Hematopoietic multipotent progenitor cell treated with erythropoietin and hydrocortisone succinate and interleukin-3 and kit ligand, for 6 days (in vitro differentiated cells): ENCODE results near the gene SDR9C7.
"Not testable (repeated sequence)": the region's sequence is repeated elsewhere in the genome, so short reads cannot be mapped to it uniquely, and the experiment has no call there.

ENCODE experiments used
- DNase-seq: peaks from one replicate; pipeline ENCODE4 v3.0.0-alpha.2; 2015

Gene SDR9C7

DNA sequence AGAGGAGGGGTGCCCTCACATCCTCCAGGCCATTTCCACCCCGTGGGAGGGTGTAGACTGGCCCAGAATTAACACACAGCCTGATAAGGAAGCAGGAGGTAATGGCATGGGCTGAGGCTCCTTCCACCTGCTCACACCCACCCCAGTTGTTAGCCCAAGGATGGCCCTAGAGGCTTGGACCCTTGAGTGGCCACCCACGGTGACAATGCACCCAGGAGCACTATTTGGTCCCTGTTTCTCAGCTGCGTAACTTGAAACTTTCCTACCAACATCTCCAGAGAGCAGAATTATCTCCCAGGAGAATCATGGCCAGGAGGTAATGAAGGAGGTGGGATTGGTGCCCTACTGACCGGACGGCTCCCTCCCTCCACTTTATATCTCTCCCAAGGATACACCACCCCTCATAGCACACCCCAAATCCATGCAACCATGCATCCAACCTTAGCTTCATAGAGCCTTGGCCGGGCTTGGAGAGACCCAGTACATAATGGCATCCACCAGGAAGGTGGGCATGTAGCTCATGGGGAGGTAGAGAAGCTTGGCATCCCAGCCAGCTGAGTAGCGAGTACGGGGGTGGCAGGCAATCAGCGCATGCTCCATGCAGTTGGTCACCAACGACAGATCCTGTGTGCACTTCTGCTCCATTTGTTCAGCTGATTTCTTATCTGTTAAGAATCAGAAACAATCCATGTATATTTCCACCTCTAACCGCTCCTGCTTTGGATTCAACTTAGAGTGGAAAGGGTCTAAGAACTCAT, 17.6 kb upstream of the SDR9C7 start:
- no peak for DNase-seq

DNA sequence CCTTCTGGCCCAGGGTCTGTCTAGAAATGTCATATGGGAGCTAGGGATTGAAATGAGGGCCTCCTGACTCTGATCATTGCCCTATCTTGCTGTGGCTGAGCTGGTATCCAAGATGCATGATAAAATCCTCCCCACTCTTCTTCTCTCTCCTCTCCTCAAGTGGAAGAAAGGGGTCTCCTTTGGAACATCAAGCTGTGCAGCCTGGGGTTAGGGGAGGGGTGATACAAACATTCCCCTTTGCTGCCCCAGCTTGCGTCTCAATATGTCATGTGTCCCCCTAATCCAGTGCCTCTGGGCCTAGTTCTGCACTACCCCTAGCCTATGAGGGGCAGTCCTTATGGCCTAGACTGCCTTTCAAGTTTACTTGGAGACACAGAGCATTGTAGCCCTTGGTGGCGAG, 14.7 kb upstream of the SDR9C7 start:
- no peak for DNase-seq

DNA sequence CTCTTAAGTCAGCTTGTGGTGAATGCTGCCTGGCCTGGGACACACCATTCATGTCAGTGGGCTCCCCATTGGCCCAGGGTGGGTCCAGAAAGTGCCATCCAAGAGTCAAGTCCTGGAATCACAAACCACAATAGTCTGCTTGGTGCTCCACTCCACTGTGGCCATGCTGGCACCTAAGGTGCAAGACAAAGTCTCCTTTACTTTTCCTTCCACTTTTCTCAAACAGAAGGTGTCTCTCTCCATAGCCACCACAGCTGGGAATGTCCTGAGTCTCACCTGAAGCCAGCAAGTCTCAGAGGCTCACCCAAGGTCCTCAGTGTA, 14.2 kb upstream of the SDR9C7 start:
- no peak for DNase-seq

DNA sequence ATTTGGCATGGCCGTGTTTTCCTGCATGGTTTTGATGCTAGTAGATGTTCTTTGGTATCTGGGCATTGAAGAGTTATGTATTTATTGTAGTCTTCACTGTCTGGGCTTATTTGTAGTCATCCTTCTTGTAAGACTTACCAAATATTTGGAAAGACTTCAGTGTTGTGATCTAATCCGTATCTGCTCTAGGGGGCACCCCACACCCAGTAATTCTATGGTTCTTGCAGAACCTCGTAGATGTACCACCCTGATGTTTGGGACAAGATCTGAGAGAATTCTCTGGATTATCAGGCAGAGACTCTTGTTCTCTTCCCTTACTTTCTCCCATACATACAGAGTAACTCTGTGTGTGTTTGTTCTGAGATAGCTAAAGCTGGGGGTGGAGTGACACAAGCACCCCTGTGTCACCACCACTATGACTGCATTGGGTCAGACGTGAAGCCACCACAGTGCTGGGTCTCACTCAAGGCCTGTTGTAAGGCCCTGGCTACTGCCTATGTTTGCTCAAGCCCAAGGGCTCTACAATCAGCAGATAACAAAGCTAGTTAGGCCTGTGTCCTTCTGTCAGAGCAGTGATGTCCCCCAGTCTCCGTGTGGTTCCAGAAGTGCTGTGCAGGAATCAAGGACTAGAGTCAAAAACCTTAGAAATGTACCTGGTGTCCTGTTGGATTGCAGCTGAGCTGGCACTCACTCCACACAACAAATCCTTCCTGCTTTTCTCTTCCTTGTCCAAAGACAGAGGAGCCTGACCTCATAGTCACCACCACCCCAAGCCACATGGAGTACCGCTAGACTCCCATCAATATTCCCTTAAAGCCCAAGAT, 13.6 kb upstream of the SDR9C7 start:
- peak; percentile 40 for DNase-seq

DNA sequence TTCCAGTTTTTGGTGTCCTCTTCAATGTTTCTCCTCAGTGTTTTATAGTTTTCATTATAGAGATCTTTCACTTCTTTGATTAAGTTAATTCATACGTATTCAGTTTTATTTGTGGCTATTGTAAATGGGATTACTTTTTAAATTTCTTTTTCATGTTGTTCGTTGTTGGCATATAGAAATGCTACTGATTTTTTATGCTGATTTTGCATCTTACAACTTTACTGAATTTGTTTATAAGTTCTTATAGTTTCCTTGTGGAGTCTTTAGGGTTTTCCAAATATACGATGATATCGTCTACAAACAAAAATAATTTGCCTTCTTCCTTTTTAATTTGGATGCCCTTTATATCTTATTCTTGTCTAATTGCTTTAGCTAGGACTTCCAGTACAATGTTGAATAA, 9.7 kb upstream of the SDR9C7 start:
- DNase-seq: no peak

DNA sequence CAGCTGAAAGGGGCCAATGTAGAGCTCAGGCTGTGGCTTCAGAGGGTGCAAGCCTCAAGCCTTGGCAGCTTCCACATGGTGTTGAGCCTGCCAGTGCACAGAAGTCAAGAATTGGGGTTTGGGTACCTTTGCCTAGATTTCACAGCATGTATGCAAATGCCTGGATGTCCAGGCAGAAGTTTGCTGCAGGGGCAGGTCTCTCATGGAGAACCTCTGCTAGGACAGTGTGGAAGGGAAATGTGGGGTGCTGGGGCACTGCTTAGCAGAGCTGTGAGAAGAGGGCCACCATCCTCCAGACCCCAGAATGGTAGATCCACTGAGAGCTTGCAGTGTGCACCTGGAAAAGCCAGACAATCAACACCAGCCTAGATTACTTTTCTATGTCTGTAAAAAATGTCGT, 9.2 kb upstream of the SDR9C7 start:
- DNase-seq: not testable (repeated sequence)

DNA sequence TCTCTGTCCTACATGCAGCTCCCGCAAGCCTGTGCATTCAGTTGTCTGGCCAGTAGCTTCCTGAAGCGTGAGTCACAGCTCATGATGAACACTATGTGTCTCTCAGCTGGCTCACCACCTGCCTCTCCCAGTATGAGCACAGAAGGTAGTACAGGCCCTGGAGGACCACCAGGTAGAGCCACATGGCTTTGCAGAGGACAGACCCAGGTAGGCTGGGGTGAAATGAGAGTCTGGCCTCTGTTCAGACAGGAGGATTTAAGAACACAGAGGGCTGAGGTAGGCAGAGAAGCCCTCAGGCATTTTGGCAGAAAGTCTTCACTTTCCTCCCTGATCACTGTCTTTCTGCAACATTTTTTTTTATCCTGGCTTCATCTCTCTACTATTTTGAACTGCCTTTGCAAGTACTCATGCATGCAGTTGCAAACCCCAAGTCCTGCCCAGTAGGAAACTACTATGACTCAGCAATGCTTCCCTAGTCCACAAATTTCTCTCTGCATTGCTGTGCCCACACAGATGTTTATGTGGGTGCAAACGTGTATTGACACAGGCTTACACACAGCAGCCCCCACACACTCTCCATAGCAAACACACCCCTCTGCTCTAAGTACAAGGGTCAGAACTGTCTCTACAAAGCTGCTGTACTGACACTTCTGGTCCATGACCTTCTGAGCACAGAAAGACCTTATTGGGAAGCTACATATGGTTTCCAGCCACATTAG, 7.2 kb upstream of the SDR9C7 start:
- peak; percentile 72 for DNase-seq

DNA sequence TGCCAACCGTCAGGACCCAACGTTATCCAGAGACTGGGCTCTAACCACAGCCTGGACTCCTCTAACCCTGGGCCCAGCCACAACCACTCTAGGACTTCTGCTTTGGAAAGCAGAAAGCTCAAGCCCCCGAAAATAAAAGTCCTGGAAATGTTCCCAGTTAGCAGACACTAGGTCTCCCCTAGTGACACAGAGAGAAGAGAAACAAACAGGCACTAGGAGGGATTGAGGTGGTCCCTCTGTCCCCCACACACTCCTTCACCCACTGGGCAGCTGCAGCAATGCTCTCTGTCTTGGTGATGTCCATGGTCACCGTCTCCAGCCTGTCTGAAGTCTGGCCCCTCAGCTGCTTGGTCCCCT, 6.7 kb upstream of the SDR9C7 start:
- DNase-seq: not testable (repeated sequence)

DNA sequence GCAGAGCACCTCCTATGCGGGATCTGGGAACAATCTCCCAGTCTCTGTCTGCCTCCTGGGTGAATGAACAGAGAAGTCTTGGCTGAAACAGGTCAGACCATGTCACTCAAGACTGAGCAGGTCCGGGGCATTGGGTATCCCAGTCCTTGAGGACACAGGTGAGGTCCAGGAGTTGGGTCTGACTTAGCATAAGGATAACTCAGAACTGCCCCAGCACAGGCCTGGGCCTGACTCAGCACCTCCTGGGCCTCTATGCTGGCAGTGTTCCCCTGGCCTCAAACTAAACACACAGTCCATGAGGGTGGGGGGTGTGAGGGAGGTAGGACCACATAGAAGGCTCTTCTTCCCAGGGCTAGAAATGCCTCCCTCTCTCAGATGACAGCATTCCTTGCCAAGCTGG, 1.5 kb upstream of the SDR9C7 start:
- DNase-seq: no peak

DNA sequence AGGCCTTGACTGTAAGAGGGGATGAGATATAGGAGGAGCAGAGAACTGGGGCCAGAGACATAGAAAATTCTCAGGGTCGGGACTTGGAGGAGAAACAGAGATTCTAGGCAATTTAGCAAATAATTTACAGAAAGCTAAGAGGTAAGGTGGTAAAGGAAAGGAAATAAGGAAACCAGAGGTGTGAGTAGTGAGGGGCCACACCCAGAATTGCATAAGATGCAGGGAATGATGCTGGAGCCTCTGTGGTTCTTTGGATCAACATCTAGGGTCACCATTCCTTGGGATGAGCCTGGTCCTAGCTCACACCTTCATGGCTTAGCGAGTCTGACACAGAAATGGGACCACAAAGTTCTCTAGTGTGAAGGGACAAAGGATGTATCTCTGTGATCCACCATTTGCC, 949 bp upstream of the SDR9C7 start:
- DNase-seq: no peak

DNA sequence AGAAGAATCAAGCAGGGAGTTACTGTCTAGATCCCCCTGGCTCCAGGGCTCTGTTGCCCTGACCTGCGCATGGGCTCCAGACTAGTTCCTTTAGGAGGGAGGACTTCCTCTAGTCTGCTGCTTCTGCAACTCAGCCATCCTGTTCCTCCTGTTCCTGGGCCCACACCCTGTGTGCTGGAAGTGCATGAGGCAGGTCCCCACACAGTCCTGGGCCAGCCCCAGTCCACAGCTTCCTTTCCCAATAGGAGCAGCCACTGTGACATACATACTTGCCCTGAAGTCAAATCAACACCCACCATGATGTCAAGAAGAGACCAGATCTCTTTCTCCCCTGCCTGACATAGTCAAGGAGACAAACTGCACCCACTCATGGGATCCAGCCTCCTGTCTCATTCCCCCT, 1.3 kb downstream of the SDR9C7 start:
- no peak for DNase-seq

DNA sequence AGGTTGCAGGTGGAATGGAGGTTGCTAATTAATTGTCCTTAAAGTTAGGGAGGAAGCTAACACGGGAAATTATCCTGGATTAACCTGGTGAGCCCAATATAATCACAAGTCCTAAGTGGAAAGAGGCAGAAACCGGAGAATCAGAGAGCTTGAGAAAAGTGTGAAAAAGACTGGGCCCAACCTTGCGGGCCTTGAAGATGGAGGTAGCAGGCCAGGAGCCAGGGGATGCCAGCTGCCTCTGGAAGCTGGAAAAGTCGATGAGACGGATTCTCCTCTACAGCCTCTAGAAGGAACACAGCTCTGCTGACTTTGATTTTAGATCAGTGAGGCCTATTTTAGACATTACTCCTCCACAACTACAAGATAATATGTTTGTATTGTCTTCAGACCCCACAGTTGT, 2.1 kb downstream of the SDR9C7 start:
- no peak for DNase-seq

DNA sequence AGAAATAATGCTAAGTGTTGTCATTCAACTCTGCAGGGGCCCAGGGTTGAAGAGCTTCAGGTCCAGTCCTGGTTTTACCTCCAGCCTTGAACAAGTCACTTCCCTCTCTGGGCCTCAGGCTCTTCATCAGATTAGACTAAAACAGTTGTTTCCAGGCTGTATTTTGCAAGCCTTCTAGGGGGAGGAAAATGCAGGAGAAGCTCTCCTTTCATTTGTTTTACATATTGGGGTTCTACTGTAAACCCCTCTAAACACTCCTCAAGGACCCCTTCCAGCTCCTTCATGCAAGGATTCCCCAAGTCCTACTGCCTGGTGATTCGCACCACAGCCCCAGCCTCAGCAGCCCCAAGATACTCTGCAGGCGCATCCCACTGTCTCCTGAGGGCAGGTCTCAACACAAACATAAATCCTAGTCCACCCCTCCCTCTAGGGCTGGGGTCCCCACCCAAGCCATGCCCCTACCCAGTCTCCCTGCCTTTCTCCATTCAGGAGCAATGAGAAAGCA, 2.7 kb downstream of the SDR9C7 start:
- DNase-seq: peak; percentile 95

DNA sequence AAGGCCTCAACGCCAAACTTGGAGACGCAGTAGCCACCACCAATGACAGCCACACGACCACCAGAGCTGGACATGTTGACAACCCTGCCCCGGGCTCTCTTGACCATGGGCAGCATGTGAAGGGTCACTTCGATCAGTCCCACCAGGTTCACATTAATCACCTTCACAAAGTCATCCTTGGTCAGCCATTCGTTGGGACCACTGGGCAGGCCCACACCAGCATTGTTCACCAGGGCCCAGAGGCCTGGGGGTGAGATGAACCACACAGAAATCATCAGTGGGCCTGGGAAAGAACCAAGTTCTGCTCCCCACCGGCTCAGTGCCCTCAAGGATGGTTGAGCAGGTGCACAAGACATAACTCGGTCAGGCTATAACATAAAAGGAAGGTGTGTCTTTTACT, 4.0 kb downstream of the SDR9C7 start:
- DNase-seq: no peak

DNA sequence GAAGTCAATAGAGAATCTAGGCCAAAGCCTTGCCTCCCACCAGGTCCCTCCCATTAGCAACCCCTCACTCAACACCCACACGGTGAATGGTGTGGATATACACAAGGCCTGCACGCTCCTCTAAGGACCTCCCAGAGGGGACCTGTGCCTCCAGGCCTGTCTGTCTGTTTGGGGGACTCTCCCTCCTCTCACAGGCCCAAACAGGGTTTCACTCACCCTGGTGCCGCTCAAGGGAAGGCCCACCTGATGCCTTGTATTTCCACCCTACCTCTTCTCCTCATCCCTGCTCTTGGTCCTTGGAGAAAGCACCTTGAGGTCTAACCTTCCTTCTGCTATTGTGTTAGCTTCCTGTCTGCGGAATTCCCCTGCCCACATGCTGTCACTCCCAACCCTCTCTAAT, 4.4 kb downstream of the SDR9C7 start:
- no peak for DNase-seq

DNA sequence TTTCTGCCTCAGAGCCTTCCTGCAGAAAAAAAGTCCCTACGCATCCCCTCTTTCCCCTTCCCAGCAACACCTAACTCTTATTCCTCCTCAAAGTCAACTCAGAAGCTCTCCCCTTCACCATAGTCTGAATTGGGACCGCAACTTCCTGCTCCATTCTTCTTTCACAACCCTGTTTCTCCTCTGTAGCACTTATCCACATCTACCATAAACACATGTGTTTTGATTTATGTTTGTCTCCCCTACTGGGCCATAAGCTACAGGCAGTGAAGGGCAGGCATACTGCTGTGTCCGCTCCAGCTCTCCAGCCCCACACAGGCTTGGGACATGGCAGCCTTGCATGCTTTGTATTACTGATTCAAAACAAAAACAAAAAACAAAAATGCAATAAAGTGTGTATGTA, 5.9 kb downstream of the SDR9C7 start:
- peak; percentile 42 for DNase-seq

DNA sequence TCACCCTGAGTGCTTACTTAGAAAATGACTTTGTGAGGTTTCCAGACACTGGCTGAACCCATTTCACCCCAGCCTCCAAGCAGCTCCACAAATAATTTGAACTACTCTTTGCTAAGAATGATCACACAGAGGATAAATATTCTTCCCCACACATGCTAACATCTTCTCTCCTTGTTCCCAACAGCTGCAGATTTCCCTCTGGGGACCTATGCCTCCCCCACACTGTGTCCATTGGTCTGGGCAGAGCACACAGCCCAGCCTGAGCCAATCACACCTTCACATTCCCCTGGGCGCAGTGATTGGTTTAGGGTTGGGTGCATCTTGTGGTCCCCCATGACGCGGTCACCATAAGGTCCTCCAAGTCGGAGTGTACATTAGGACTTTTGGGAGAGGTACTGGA, 6.9 kb downstream of the SDR9C7 start:
- no peak for DNase-seq

DNA sequence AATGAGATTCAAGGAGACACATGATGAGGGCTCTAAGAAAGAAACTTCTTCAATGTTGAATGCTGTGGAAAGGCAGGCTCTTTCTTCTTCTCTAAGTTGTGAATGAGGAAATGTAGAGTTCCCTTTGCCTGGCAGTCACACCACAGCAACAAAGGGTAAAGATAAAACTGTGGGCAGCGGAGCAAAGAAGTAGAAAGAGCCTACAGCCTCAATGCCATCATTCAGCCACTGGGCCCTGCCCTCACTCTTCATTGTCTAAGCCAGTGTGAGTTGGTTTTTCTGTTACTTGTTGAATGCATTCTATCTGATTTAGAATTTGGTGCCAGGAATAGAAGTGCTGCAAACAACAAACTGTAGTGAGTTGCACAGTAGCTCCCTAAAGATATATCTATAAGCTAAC, 12.2 kb downstream of the SDR9C7 start:
- peak; percentile 67 for DNase-seq

DNA sequence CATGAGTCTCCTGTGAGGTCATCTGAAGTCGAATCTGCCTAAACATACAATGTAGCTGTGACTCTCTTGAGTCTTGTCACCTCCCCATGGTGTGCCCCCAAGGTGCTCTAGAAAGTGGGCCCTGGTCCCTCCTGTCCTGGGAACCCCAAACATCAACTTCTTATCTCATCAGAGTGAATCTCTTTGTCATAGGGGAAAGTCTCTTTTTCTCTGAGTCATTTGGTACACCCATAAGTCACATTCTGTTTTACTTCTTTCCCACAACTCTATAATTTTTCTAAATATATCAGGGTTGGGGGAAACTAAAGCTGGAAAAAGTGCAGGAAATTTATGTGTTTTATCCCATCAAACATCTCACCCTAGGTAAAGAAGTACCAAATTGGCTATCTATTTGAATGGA, 12.9 kb downstream of the SDR9C7 start:
- DNase-seq: no peak

DNA sequence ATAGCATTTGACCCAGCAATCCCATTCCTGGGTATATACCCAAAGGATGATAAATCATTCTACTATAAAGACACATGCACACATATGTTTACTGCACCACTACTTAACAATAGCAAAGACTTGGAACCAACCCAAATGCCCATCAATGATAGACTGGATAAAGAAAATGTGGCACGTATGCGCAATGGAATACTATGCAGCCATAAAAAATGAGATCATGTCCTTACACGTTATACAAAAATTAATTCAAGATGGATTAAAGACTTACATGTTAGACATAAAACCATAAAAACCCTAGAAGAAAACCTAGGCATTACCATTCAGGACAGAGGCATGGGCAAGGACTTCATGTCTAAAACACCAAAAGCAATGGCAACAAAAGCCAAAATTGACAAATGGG, 16.1 kb downstream of the SDR9C7 start:
- DNase-seq: not testable (repeated sequence)

DNA sequence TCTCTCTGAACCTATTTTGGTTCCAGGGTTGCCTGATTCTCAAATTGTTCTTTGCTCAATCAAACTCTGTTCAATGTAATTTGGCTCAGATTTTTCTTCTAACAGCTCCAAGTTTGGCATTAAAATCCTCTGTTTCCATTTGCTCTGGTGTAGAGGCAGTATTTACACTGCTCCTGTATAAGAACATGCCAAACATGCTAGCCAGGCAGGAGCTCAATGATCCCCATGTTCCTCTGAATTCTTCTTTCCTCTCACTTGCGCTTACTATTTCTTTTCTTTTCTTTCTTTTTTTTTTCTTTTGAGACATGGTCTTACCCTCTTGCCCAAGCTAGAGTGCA, 17.2 kb downstream of the SDR9C7 start:
- no peak for DNase-seq

DNA sequence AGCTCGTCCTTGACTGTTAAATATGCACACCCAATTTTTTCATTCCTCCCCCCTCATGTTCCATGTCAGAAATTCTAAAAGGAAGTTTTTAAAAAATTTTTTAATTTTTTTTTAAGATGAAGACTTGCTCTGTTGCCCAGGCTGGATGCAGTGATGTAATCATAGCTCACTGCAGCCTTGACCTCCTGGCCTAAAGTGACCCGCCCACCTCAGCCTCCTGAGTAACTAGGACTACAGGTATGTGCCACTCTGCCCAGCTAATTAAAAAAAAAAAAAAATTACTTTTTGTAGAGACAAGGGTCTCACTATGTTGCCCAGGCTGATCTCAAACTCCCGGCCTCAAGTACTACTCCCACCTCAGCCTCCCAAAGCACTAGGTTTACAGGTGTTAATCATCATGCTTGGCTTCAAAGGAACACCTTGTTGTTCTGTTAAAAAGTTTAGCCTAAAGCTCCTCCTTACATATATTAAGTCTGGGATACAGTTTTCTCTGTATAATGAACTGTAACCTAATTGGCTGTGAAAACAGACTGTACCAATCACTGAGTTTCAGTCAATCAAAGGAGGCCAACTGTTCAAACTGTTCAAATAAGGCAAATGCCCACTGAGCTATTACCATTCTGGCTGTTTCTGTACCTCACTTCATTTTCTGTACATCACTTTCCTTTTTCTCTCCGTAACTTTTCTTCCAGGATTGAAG, 17.8 kb downstream of the SDR9C7 start:
- DNase-seq: no peak

DNA sequence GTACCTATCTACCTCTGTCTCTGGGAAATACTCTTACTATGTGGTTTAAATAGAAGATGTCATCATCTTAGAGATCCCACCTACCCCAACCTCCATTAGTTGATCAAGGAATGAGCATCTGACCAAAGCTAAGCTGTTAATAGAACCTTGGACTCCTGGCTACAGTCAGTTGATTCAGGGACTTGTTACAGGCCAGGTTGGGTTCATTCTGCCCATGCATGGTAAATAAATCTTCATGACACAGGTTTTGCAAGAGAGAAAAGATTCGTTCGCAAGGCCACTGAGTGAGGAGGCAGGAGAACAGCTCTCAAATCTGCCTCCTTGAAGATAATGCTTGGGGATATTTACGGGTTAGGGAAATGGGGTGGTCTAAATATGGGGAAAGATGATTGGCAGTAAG, 19.5 kb downstream of the SDR9C7 start:
- no peak for DNase-seq
